CMK (cell line): ENCODE data around the gene SLC9A5.

Source experiments
- DNase-seq: peaks from one replicate; pipeline ENCODE4 v3.0.0-alpha.2; 2010; ENCODE audit warnings: low read depth

The SLC9A5 gene

GRCh38 chr16:67256701-67257230 is 8.0 kb downstream of the SLC9A5 start:
- DNase-seq: no peak

DNA sequence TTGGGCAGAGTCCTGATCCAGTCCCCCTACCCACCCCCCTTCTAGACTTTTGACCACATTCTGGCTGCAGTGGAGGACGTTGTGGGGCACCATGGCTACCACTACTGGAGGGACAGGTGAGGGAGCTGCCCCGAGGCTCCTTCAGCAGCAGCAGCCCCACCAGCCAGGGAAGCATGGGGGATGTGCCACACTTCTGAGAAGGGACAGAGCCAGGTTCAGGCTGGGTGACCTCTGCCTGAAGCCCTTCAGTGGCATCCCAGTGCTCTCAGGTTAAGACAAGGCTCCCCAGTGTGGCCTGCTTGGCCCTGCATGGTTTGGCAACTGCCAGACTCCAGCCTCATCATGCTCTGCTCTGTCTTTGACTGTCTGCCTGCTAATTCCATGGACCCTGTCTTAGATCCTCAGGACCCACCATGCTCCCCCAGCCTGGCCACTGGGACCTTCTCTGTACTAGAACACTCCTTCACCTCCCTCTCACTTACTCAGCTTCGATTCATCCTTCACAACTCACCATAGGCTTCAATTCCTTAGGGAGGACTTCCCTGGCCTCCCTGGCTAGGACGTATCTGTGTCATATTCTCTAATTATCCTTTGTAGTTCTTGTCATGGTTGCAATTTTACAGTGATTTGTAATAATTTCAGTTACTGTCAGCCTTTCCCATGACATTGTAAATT is 8.8 kb downstream of the SLC9A5 start:
- DNase-seq: no peak

- no peak for DNase-seq
Observed at GRCh38 chr16:67258161-67258835, 9.5 kb downstream of the SLC9A5 start.

DNA sequence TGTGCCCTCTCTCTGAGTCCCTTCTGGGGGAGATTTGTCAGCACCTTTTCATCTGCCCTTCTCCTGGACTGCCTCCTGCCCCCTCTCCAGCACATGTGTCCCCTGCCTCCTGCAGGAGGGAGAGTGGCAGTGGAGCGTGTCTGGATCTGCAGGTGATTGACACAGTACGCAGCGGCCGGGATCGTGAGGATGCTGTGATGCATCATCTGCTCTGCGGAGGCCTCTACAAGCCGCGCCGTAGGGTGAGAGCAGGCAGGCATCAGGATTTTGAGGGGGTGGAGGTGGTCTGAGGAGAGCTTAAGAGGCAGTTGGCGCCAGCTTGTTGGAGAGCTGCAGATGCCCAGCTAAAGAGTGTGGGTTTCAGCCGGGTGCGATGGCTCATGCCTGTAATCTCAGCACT is 10.9 kb downstream of the SLC9A5 start:
- no peak for DNase-seq

GRCh38 chr16:67260426-67261063 is 11.8 kb downstream of the SLC9A5 start:
- no peak for DNase-seq

DNA sequence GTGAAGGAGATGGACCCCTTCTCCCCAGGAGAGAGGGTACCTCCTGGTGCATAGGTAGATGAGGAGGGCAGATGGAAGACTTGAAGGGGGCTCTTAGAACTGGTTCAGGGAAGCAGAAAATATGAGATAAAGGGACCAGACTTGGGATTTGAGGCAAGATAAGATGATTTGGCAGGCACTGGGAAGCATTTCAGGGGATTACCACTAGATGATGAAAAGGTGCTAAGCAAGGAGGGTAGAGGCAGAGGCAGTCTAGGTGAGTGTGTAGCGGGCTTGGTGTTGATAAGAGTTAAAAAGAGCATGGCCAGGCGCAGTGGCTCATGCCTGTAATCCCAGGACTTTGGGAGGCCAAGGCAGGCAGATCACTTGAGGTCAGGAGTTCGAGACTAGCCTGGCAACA is 14.4 kb downstream of the SLC9A5 start:
- no peak for DNase-seq

- DNase-seq: no peak
Observed at GRCh38 chr16:67264277-67264676, 15.5 kb downstream of the SLC9A5 start.

DNA sequence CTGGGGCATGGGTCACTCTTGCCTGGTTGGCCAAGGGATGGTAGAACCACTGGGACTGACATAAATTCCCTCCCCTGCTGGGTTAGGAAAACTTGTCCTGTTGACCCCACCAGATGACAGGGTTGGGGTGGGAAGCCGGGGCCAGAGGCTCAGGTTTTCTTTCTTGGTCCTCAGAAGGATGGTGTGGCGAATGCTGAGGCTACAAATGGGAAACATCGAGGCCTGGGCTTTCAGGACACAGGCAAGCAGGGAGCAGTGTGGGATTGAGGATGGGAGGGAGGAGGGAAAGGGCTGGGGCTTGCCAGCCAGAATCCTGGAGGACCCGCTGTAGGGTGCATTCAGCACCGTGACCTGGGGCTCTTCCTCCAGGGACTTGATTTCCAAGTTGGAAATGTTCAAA is 16.1 kb downstream of the SLC9A5 start:
- no peak for DNase-seq

GRCh38 chr16:67265834-67266233 is 17.1 kb downstream of the SLC9A5 start:
- no peak for DNase-seq

DNA sequence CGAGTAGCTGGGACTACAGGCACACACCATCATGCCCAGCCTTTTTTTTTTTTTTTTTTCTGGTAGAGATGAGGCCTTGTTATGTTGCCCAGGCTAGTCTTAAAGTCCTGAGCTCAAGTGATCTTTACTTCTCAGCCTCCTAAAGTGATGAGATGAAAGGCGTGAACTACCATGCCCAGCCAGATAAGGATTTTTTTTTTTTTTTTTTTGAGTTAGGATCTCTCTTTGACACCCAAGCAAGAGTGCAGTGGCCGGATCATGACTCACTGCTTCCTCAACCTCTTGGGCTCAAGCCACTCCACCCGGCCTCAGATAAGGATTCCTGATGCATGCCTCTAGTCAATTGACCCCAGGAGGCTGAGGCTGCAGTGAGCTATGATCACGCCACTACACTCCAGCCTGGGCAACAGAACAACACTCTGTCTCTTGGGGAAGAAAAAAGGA is 19.4 kb downstream of the SLC9A5 start:
- peak; percentile 91 for DNase-seq

GRCh38 chr16:67269766-67270165 is 21.0 kb downstream of the SLC9A5 start:
- no peak for DNase-seq

DNA sequence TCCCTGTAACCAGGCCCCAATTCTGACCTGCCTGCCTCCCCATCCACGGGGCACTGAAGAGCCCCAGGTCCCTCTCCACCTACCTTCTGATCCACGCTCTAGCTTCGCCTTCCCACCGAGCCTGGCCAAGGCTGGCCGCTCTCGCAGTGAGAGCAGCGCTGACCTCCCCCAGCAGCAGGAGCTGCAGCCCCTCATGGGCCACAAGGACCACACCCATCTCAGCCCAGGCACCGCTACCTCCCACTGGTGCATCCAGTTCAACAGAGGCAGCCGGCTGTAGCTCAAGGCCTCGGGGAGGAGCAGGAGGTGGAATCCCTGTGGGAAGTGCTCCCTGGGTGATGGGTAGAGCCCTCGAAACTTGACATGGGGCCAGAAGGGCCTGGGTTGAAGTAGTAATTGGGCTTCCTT is 22.2 kb downstream of the SLC9A5 start:
- no peak for DNase-seq

GRCh38 chr16:67271446-67271845 is 22.7 kb downstream of the SLC9A5 start:
- DNase-seq: no peak

- DNase-seq: no peak
Observed at GRCh38 chr16:67275321-67275720, 26.5 kb downstream of the SLC9A5 start.

DNA sequence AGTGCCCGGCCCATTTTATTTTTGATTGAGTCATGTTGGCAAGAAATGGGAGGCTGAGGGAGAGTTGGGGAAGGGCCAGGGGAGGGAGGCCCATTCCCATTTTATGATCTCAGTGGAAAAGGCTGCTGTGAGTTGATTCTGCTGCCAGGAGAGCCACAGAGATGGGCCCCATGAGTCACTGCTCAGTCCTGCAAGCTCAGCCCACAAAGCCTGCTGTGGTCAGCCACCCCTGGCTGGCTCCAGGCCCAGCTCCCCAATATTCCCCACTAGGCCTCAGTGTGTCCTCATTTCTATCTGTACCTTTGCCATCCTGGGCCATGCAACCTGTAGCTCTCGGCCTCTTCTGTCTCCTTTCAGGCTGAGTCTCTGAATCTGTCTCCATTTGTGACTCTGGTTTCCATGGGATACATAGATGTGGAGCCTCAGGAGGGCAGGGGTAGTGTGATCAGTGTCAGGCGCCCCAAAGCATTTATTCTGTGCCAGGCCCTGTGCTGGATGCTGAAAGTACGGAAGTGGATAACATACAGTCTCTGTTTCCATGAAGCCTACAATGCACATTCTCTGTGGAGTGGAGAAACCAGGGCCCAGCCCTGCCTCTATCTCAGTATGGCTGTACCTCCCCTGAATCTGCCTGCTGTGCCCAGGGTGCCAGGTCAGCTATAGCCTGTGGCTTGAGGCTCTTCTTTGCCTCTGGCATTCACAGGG is 28.7 kb downstream of the SLC9A5 start:
- no peak for DNase-seq

- no peak for DNase-seq
Observed at GRCh38 chr16:67277999-67278772, 29.4 kb downstream of the SLC9A5 start.

GRCh38 chr16:67278773-67279295 is 30.1 kb downstream of the SLC9A5 start:
- peak; percentile 76 for DNase-seq

DNA sequence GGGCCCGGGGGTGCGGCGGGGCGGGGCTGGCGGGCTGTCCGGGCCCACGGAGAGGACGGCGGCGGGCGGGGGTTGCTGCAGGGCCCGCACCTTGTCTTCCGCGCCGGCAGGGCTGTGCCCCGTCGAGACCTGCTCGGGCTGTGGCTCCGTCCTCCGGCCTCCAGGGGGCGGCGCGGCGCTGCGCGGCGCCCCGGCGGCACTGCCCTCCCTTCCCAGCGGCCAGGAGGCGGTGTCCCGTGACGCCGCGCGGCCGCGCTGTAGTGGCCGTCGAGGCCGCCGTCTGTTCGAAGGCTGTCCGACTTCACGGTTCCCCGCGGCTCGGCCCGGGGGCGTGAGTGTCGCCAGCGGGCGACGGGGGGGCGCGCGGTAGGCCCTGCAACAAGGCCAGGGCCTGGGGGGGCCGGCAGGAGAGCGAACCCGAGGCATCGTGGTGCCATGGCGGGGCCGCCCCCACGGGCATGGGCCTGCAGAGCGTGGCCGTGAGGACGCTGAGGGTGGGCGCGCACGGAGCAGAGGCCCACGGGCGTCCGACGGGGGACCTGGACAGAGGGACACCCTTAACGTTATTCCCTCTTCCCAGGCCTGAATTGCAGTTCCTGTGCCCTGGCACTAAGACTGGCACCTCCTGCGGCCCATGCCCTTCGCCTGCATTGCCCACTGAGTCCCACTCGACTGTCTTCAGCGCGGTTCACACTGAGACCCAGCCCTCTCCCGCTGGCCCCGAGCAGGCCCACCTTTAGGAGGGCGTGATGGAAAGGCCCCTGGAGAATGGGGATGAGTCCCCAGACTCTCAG is 30.7 kb downstream of the SLC9A5 start, which contains the start of gene PLEKHG4:
Gene PLEKHG4 (plus strand): TSS at position 237 of the 794 bp plus-strand sequence. CDS start 513 bp downstream, at position 750.
- peak; percentile 71 for DNase-seq

GRCh38 chr16:67280090-67281015 is 31.6 kb downstream of the SLC9A5 start:
- no peak for DNase-seq
